Epithelial cell of esophagus (primary cell): Measurements from ENCODE around the gene LEF1.

Experiments
- DNase-seq: peaks from one replicate; pipeline ENCODE4 v3.0.0; 2010; ENCODE audit warnings: low read depth
- H3K4me3 ChIP-seq: 2 replicates; pipeline ENCODE4 v1.5.1; 2011; ENCODE audit warnings: mild to moderate bottlenecking, low read length, control low read depth
- CTCF ChIP-seq: IDR thresholded peaks from 2 replicates; pipeline ENCODE4 v1.5.1; 2011; ENCODE audit warnings: low read depth, mild to moderate bottlenecking, low read length, control low read depth, inconsistent platforms; ENCODE audit not compliant: insufficient read depth; ENCODE audit errors: missing control alignments

The LEF1 gene

GRCh38 chr4:108044951-108045686, 123.6 kb downstream of the LEF1 start:
- peak; percentile 55 for DNase-seq
- TF ChIP-seq CTCF, result no peak
- no peak overlapping the region for H3K4me3 ChIP-seq

GRCh38 chr4:108043526-108043925, 125.2 kb downstream of the LEF1 start:
- no peak for DNase-seq
- H3K4me3 ChIP-seq, result no peak overlapping the region
- no peak for TF ChIP-seq CTCF

- no peak overlapping the region for H3K4me3 ChIP-seq
- DNase-seq, result no peak
- TF ChIP-seq CTCF, result no peak
These were observed 125.8 kb downstream of the LEF1 start for GRCh38 chr4:108042927-108043326.

- no peak overlapping the region for H3K4me3 ChIP-seq
- no peak for TF ChIP-seq CTCF
- peak; percentile 13 for DNase-seq
These were observed 130.8 kb downstream of the LEF1 start for GRCh38 chr4:108037884-108038283.

GRCh38 chr4:108036213-108036612, 132.5 kb downstream of the LEF1 start:
- DNase-seq, result no peak
- no peak overlapping the region for H3K4me3 ChIP-seq

GRCh38 chr4:108035691-108036090, 133.0 kb downstream of the LEF1 start:
- H3K4me3 ChIP-seq, result no peak overlapping the region
- no peak for DNase-seq
- no peak for TF ChIP-seq CTCF

More at GRCh38 chr4:108036213-108036612, 132.5 kb downstream of the LEF1 start:
- no peak for TF ChIP-seq CTCF

GRCh38 chr4:108034565-108034964, 134.2 kb downstream of the LEF1 start:
- no peak overlapping the region for H3K4me3 ChIP-seq
- DNase-seq, result no peak
- TF ChIP-seq CTCF, result no peak
